Loucy (cell line): ENCODE data around the gene CD200R1.
"Not testable (repeated sequence)": the region's sequence is repeated elsewhere in the genome, so short reads cannot be mapped to it uniquely, and the experiment has no call there.

Source experiments
- H2AFZ ChIP-seq: fragments of 200-600 bp; sonication (generic); 2 replicates; pipeline ENCODE4 v1.6.0; 2016; ENCODE audit warnings: antibody characterized with exemption, mild to moderate bottlenecking, low read length, moderate library complexity
- H3F3A ChIP-seq: fragments of 200-600 bp; 2 replicates; pipeline ENCODE4 v1.6.0; 2016; ENCODE audit warnings: antibody characterized with exemption, low read depth, mild to moderate bottlenecking
- H3K27me3 ChIP-seq: fragments of 200-600 bp; sonication (generic); 2 replicates; pipeline ENCODE4 v1.6.1; 2014; ENCODE audit warnings: low read length, mild to moderate bottlenecking; ENCODE audit not compliant: insufficient read depth, poor library complexity, severe bottlenecking
- H3K36me3 ChIP-seq: fragments of 200-600 bp; sonication (generic); 2 replicates; pipeline ENCODE4 v1.6.1; 2016; ENCODE audit warnings: low read length; ENCODE audit not compliant: insufficient read depth
- H3K4me1 ChIP-seq: fragments of 200-600 bp; sonication (generic); 2 replicates; pipeline ENCODE4 v1.5.1; 2014; ENCODE audit warnings: low read length, mild to moderate bottlenecking; ENCODE audit not compliant: insufficient read depth, poor library complexity, severe bottlenecking
- H3K4me2 ChIP-seq: fragments of 200-600 bp; sonication (generic); 2 replicates; pipeline ENCODE4 v1.6.0; 2014; ENCODE audit warnings: antibody characterized with exemption, low read length, low read depth, mild to moderate bottlenecking; ENCODE audit not compliant: poor library complexity, severe bottlenecking
- H3K4me3 ChIP-seq: fragments of 200-600 bp; sonication (generic); 2 replicates; pipeline ENCODE4 v1.5.1; 2014; ENCODE audit warnings: low read length, mild to moderate bottlenecking, mixed read lengths; ENCODE audit not compliant: poor library complexity, severe bottlenecking
- H3K79me2 ChIP-seq: fragments of 200-600 bp; sonication (generic); 2 replicates; pipeline ENCODE4 v1.6.1; 2014; ENCODE audit warnings: low read length; ENCODE audit not compliant: insufficient read depth
- H3K9ac ChIP-seq: fragments of 200-600 bp; sonication (generic); 2 replicates; pipeline ENCODE4 v1.6.0; 2014; ENCODE audit warnings: mild to moderate bottlenecking, low read depth, low read length, moderate library complexity; ENCODE audit not compliant: poor library complexity, severe bottlenecking
- H3K9me2 ChIP-seq: fragments of 200-600 bp; sonication (generic); replicated peaks from 2 replicates; pipeline ENCODE4 v1.6.1; 2016; ENCODE audit warnings: low read depth, low read length, mixed read lengths
- H3K9me3 ChIP-seq: fragments of 200-600 bp; sonication (generic); 2 replicates; pipeline ENCODE4 v1.6.1; 2014; ENCODE audit warnings: mild to moderate bottlenecking, antibody characterized with exemption, low read length, low read depth; ENCODE audit not compliant: insufficient read depth
- H4K20me1 ChIP-seq: fragments of 200-600 bp; sonication (generic); 2 replicates; pipeline ENCODE4 v1.6.0; 2014; ENCODE audit warnings: antibody characterized with exemption, low read length, mild to moderate bottlenecking; ENCODE audit not compliant: insufficient read depth, poor library complexity, severe bottlenecking
- CTCF ChIP-seq: fragments of 200-600 bp; sonication (generic); conservative IDR thresholded peaks from 2 replicates; pipeline ENCODE4 v1.5.1; 2014; ENCODE audit warnings: mild to moderate bottlenecking, antibody characterized with exemption, low read length
- EZH2phosphoT487 ChIP-seq: fragments of 200-600 bp; IDR thresholded peaks from 2 replicates; pipeline ENCODE4 v1.6.1; 2018; ENCODE audit warnings: antibody characterized with exemption, mild to moderate bottlenecking, moderate library complexity, borderline replicate concordance

Gene CD200R1

GRCh38 chr3:112925969-112926368 is 48.9 kb downstream of the CD200R1 start:
- Histone ChIP-seq H3K36me3 (no peaks in the 10 kb centered on the region), H3K9ac (no peak overlapping the region), H3K4me2 (no peak overlapping the region), H3K79me2 (no peaks in the 10 kb centered on the region), H4K20me1 (no peaks in the 10 kb centered on the region), H2AFZ (no peak overlapping the region), H3K27me3 (no peaks in the 10 kb centered on the region), H3K4me3 (no peak overlapping the region), H3K9me2 (no peaks in the 10 kb centered on the region), H3K9me3 (no peaks in the 10 kb centered on the region), H3K4me1 (no peaks in the 10 kb centered on the region), H3F3A (no peaks in the 10 kb centered on the region)
- no peak for TF ChIP-seq EZH2phosphoT487
- no peak for TF ChIP-seq CTCF

- Histone ChIP-seq H2AFZ (no peak overlapping the region), H3K4me1 (no peaks in the 10 kb centered on the region), H3K79me2 (no peaks in the 10 kb centered on the region), H3K36me3 (no peaks in the 10 kb centered on the region), H4K20me1 (no peaks in the 10 kb centered on the region), H3K9ac (no peak overlapping the region), H3K4me3 (no peak overlapping the region), H3K4me2 (no peak overlapping the region), H3F3A (no peaks in the 10 kb centered on the region), H3K9me2 (no peaks in the 10 kb centered on the region), H3K27me3 (no peaks in the 10 kb centered on the region), H3K9me3 (no peaks in the 10 kb centered on the region)
- TF ChIP-seq EZH2phosphoT487 (no peak), CTCF (no peak)
Observed at GRCh38 chr3:112925560-112925959, 49.3 kb downstream of the CD200R1 start.

GRCh38 chr3:112919541-112919940 is 55.4 kb downstream of the CD200R1 start:
- H3K36me3 ChIP-seq, H2AFZ ChIP-seq, H3K9me2 ChIP-seq, H3K27me3 ChIP-seq, H3K4me1 ChIP-seq, H3K4me3 ChIP-seq, H4K20me1 ChIP-seq, H3K9me3 ChIP-seq, H3K9ac ChIP-seq, H3K79me2 ChIP-seq, H3F3A ChIP-seq, H3K4me2 ChIP-seq: not testable (repeated sequence)

- Histone ChIP-seq H3K36me3 (no peaks in the 10 kb centered on the region), H3K4me3 (no peak overlapping the region), H3F3A (no peaks in the 10 kb centered on the region), H3K9me2 (no peaks in the 10 kb centered on the region), H3K4me1 (peaks cover 9% of the 10 kb centered on the region), H3K9ac (no peak overlapping the region), H3K9me3 (no peaks in the 10 kb centered on the region), H2AFZ (no peak overlapping the region), H3K79me2 (no peaks in the 10 kb centered on the region), H3K27me3 (no peaks in the 10 kb centered on the region), H3K4me2 (peak overlapping the region; percentile 10), H4K20me1 (no peaks in the 10 kb centered on the region)
- TF ChIP-seq EZH2phosphoT487 (no peak), CTCF (no peak)
Observed at GRCh38 chr3:112908252-112908651, 66.7 kb downstream of the CD200R1 start.
